Type B pancreatic cell (in vitro differentiated cells): ENCODE results near the gene IKZF3. TPM values are rescaled to one million over a fixed set of nuclear protein-coding genes. Genes with fewer than 3 reads are reported as not detected.
"Not testable (repeated sequence)": the region's sequence is repeated elsewhere in the genome, so short reads cannot be mapped to it uniquely, and the experiment has no call there.

Source experiments
- DNase-seq: peaks from one replicate; pipeline ENCODE4 v3.0.0; 2021; ENCODE audit warnings: mixed read lengths; ENCODE audit not compliant: unreplicated experiment; ENCODE audit errors: extremely low spot score
- H3K27ac Mint-ChIP-seq: 2 replicates; pipeline ENCODE4 v1.8.0; 2021; ENCODE audit warnings: mild to moderate bottlenecking, mixed read lengths
- H3K27me3 Mint-ChIP-seq: 2 replicates; pipeline ENCODE4 v1.8.0; 2021; ENCODE audit warnings: mixed read lengths
- H3K36me3 Mint-ChIP-seq: 2 replicates; pipeline ENCODE4 v1.8.0; 2021; ENCODE audit warnings: mixed read lengths
- H3K4me1 Mint-ChIP-seq: one replicate; pipeline ENCODE4 v1.8.0; 2021; ENCODE audit warnings: mixed read lengths; ENCODE audit not compliant: unreplicated experiment
- H3K4me3 Mint-ChIP-seq: 2 replicates; pipeline ENCODE4 v1.8.0; 2021; ENCODE audit warnings: mild to moderate bottlenecking, mixed read lengths
- H3K9me3 Mint-ChIP-seq: 2 replicates; pipeline ENCODE4 v1.8.0; 2021; ENCODE audit warnings: mixed read lengths
- CTCF ChIP-seq: fragments of 200-600 bp; sonication (generic); conservative IDR thresholded peaks from 2 replicates; pipeline ENCODE4 v1.5.0; 2021; ENCODE audit warnings: antibody characterized with exemption, mild to moderate bottlenecking
- long read RNA-seq: library from polyadenylated mRNA; unstranded; transcript quantifications from one replicate; pipeline ENCODE4 v2.0.0, GENCODE V29; 2020
- total RNA-seq: library from RNA; stranded (reverse); gene quantifications from 2 replicates; pipeline ENCODE4 v1.2.1, GENCODE V29; 2021; ENCODE audit warnings: low replicate concordance

Gene IKZF3
- 0.19 and 0.29 TPM in 2 replicates for total RNA-seq
- long read RNA-seq, result 0 reads

- peaks cover 5% of the 10 kb centered on the region for H3K9me3 Mint-ChIP-seq
Measured at GRCh38 chr17:39863918-39864746, at the start of gene IKZF3. IKZF3 (minus strand) TSS chr17:39864312; CDS start chr17:39864126, 186 bp downstream.

DNA sequence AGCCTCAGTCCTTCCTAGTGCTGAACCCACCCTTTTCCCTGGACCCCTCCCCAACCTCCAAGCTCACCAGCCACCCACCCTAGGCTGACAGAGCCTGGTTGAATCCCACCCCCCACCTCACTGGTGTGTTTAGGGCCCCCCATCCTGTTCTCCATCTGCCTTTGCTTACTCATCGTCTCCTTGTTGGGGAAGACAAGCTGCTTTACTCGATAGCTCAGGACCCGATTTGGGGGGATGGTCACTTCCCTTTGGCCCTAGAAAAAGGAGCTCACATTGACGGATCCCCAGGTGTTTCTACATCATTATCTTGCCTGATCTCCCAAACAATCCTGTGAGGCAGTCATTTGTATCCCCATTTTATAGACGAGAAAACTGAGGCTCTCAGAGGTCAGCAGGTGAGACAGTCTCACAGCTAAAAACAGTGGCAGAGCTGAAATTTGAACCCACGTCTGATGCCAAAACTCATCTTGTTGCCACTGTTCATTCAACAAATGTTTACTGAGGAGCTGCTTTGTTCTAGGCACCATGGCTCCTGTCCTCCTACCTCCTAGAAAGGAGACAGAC, 44.8 kb upstream of the IKZF3 start:
- H3K9me3 Mint-ChIP-seq, result no peaks in the 10 kb centered on the region
- H3K4me3 Mint-ChIP-seq, result no peak overlapping the region
- no peak overlapping the region for H3K27ac Mint-ChIP-seq
- no peaks in the 10 kb centered on the region for H3K4me1 Mint-ChIP-seq
- no peak for DNase-seq
- H3K27me3 Mint-ChIP-seq, result no peaks in the 10 kb centered on the region
- peaks cover 12% of the 10 kb centered on the region for H3K36me3 Mint-ChIP-seq
- TF ChIP-seq CTCF, result no peak

More at GRCh38 chr17:39863918-39864746, at the start of gene IKZF3:
- Mint-ChIP-seq H3K4me3 (peak within 1 kb of the TSS; percentile 71), H3K27me3 (peaks cover 75% of the 10 kb centered on the region), H3K27ac (no peak within 1 kb of the TSS), H3K36me3 (no peaks in the 10 kb centered on the region), H3K4me1 (peaks cover 5% of the 10 kb centered on the region)
- no peak for TF ChIP-seq CTCF
- DNase-seq, result peak; percentile 76

DNA sequence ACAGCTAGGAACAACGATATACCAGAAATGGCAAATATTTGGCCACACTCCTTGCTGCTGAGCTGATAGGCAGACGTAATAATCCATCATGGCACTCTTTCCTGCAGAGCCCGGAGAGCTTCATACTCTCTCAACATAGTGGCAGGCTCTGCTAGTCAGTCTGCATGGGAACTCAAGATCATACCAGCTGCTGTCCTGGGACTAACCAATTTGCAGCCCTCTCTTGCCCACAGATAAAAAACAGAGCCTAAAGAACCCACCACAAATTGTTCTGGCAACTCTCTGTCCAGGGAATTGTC, 40.8 kb upstream of the IKZF3 start:
- no peaks in the 10 kb centered on the region for H3K9me3 Mint-ChIP-seq
- H3K36me3 Mint-ChIP-seq, result peaks cover 9% of the 10 kb centered on the region
- no peak overlapping the region for H3K4me3 Mint-ChIP-seq
- no peaks in the 10 kb centered on the region for H3K27me3 Mint-ChIP-seq
- TF ChIP-seq CTCF, result no peak
- H3K4me1 Mint-ChIP-seq, result no peaks in the 10 kb centered on the region
- no peak overlapping the region for H3K27ac Mint-ChIP-seq
- DNase-seq, result no peak

- Mint-ChIP-seq H3K36me3 (peaks cover 13% of the 10 kb centered on the region), H3K27me3 (no peaks in the 10 kb centered on the region), H3K4me3 (no peak overlapping the region), H3K27ac (no peak overlapping the region), H3K9me3 (peaks cover 6% of the 10 kb centered on the region), H3K4me1 (no peaks in the 10 kb centered on the region)
- TF ChIP-seq CTCF, result no peak
- no peak for DNase-seq
Measured at GRCh38 chr17:39903158-39903884, 39.2 kb upstream of the IKZF3 start.

GRCh38 chr17:39902027-39902426, 37.9 kb upstream of the IKZF3 start:
- DNase-seq, H3K27me3 Mint-ChIP-seq, H3K4me3 Mint-ChIP-seq, H3K4me1 Mint-ChIP-seq, H3K9me3 Mint-ChIP-seq, H3K27ac Mint-ChIP-seq: not testable (repeated sequence)
- H3K36me3 Mint-ChIP-seq, result peaks cover 13% of the 10 kb centered on the region

DNA sequence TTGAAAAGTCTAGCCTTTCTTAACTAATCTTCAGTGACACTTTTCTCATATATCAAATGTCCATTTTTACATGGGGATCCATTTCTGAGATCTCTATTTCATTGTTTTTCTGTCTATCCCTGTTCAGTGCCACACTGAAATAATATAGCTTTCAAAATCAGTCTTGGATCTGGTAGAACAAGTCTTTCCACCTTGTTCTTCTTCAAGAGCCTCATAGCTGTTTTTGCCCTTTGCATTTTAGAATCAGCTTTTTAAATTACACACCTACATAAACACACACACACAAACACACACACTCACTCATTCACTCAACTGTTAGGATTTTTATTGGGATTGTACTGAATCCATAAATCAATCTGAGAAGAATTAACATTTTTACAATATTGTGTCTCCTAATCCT, 35.1 kb upstream of the IKZF3 start:
- peak overlapping the region; percentile 73 for H3K27ac Mint-ChIP-seq
- peaks cover 6% of the 10 kb centered on the region for H3K9me3 Mint-ChIP-seq
- no peak for TF ChIP-seq CTCF
- no peaks in the 10 kb centered on the region for H3K4me1 Mint-ChIP-seq
- no peak for DNase-seq
- H3K4me3 Mint-ChIP-seq, result peak overlapping the region; percentile 30
- peaks cover 4% of the 10 kb centered on the region for H3K36me3 Mint-ChIP-seq
- H3K27me3 Mint-ChIP-seq, result peaks cover 4% of the 10 kb centered on the region
